OCI-LY7 (cell line): Measurements from ENCODE around the gene OTUB1. TPM values are rescaled to one million over a fixed set of nuclear protein-coding genes. Genes with fewer than 3 reads are reported as not detected.

Source experiments
- BruUV-seq: library from RNA; stranded (reverse); fragments of 400-500 nt; replicated peaks from 2 replicates; lab custom pipeline; 2021; lab: Mats Ljungman, UMichigan
- CTCF ChIA-PET: fragments of 300-600 bp; sonication (Branson Sonifier 250); formaldehyde crosslinking; loops from one replicate; lab custom pipeline; 2022; ENCODE audit warnings: antibody characterized with exemption; ENCODE audit not compliant: unreplicated experiment; lab: Charles Lee
- POLR2A ChIA-PET: fragments of 300-600 bp; sonication (Branson Sonifier 250); formaldehyde crosslinking; loops from one replicate; lab custom pipeline; 2022; ENCODE audit warnings: antibody characterized with exemption; lab: Charles Lee
- DNase-seq: peaks from one replicate; pipeline ENCODE4 v3.0.0-alpha.2; 2015; ENCODE audit warnings: low spot score
- H2AFZ ChIP-seq: fragments of 200-600 bp; sonication (generic), shearing (Covaris generic); 2 replicates; pipeline ENCODE4 v1.6.1; 2014; ENCODE audit warnings: mild to moderate bottlenecking, antibody characterized with exemption, low read length, moderate library complexity
- H3K27ac ChIP-seq: fragments of 200-600 bp; sonication (generic); 2 replicates; pipeline ENCODE4 v1.5.1; 2014; ENCODE audit warnings: mixed run types, low read depth, mild to moderate bottlenecking, moderate library complexity, low read length, inconsistent platforms; ENCODE audit not compliant: poor library complexity, severe bottlenecking
- H3K36me3 ChIP-seq: fragments of 200-600 bp; sonication (generic); 2 replicates; pipeline ENCODE4 v1.6.1; 2014; ENCODE audit warnings: mild to moderate bottlenecking, antibody characterized with exemption, low read length, moderate library complexity, mixed read lengths; ENCODE audit not compliant: insufficient read depth
- H3K4me1 ChIP-seq: fragments of 200-600 bp; sonication (generic); 2 replicates; pipeline ENCODE4 v1.5.1; 2014; ENCODE audit warnings: mild to moderate bottlenecking, low read length; ENCODE audit not compliant: insufficient read depth, poor library complexity, severe bottlenecking
- H3K4me2 ChIP-seq: fragments of 200-600 bp; sonication (generic); 2 replicates; pipeline ENCODE4 v1.6.1; 2014; ENCODE audit warnings: mild to moderate bottlenecking, low read length
- H3K4me3 ChIP-seq: fragments of 200-600 bp; sonication (generic); 2 replicates; pipeline ENCODE4 v1.5.1; 2014; ENCODE audit warnings: mild to moderate bottlenecking, low read depth, low read length; ENCODE audit not compliant: poor library complexity, severe bottlenecking
- H3K79me2 ChIP-seq: fragments of 200-600 bp; sonication (generic); 2 replicates; pipeline ENCODE4 v1.6.1; 2016; ENCODE audit warnings: low read depth, mild to moderate bottlenecking, low read length, moderate library complexity, mixed read lengths; ENCODE audit not compliant: insufficient read depth
- H3K9me2 ChIP-seq: fragments of 200-600 bp; sonication (generic); 2 replicates; pipeline ENCODE4 v1.6.1; 2016; ENCODE audit warnings: mild to moderate bottlenecking, low read length, mixed read lengths; ENCODE audit not compliant: insufficient read depth
- H3K9me3 ChIP-seq: fragments of 200-600 bp; sonication (generic); 2 replicates; pipeline ENCODE4 v1.6.1; 2014; ENCODE audit warnings: mild to moderate bottlenecking, mixed run types, low read length, mixed read lengths
- H4K20me1 ChIP-seq: fragments of 200-600 bp; sonication (generic); 2 replicates; pipeline ENCODE4 v1.6.1; 2014; ENCODE audit warnings: mild to moderate bottlenecking, antibody characterized with exemption, low read length, moderate library complexity, mixed read lengths; ENCODE audit not compliant: insufficient read depth
- CTCF ChIP-seq: fragments of 200-600 bp; sonication (generic); conservative IDR thresholded peaks from 2 replicates; pipeline ENCODE4 v1.5.1; 2014; ENCODE audit warnings: mild to moderate bottlenecking, antibody characterized with exemption, low read length, moderate library complexity, mixed read lengths
- EZH2phosphoT487 ChIP-seq: fragments of 200-600 bp; sonication (generic); IDR thresholded peaks from 2 replicates; pipeline ENCODE4 v1.6.1; 2018; ENCODE audit warnings: low read depth, borderline replicate concordance, mild to moderate bottlenecking, mixed run types, antibody characterized with exemption, low read length, moderate library complexity, mixed read lengths
- intact Hi-C: fragments of 100-400 bp; cut with micrococcal nuclease; formaldehyde crosslinking; loops from one replicate; pipeline ENCODE4 v1.10.0; 2022; ENCODE audit not compliant: unreplicated experiment
- total RNA-seq, 2 experiments: library from RNA; depleted of rRNA in 1 of 2; stranded (reverse); fragments of >200 nt in 1 of 2; shearing (Covaris generic) in 1 of 2; gene quantifications; 2 replicates each; pipeline ENCODE4 v1.2.3, GENCODE V29; 2014 to 2022

Gene OTUB1
- total RNA-seq, 2 experiments from 2014 or later, result 72.4 to 88.1 TPM

- H2AFZ ChIP-seq, result no peak overlapping the region
- 0 out of 2 replicates have a peak, but pooled peaks cover 5% of the 10 kb centered on the region for H4K20me1 ChIP-seq
- intact Hi-C loops, result no loop called here
- CTCF ChIA-PET, result no interaction called here
- no peak for TF ChIP-seq CTCF
- TF ChIP-seq EZH2phosphoT487, result no peak
- H3K36me3 ChIP-seq, result peaks cover 17% of the 10 kb centered on the region
- H3K4me2 ChIP-seq, result peak overlapping the region; percentile 99
- peaks cover 24% of the 10 kb centered on the region for H3K4me1 ChIP-seq
- no peaks in the 10 kb centered on the region for H3K9me3 ChIP-seq
- H3K9me2 ChIP-seq, result no peaks in the 10 kb centered on the region
- peak; percentile 43 for DNase-seq
- BruUV-seq, result TSS peak; percentile 63
- peak overlapping the region; percentile 42 for H3K27ac ChIP-seq
- H3K4me3 ChIP-seq, result peak overlapping the region; percentile 98
- H3K79me2 ChIP-seq, result peaks cover 19% of the 10 kb centered on the region
- POLR2A ChIA-PET, result no interaction called here
These were observed 45.5 kb upstream of the OTUB1 start for GRCh38 chr11:63940786-63941185.

DNA sequence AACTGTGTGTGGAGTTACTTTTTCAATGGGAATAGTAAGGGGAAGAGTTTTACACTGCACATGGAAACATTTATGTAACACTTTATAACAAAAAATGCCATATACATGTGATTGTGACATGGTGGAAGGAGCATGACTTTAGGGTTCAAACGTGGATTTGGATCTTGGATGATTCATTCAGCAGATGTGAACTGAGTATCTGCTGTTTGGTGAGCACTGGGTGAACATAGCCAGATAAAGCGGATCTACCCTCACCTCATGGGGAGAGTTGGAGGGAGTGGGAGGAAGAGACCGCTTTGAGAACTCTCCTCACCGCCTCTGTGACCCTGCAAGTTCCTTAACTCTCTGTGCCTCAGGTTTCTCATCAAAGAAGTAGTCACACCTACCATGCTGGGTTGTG, 44.3 kb upstream of the OTUB1 start:
- H2AFZ ChIP-seq, result no peak overlapping the region
- H3K4me3 ChIP-seq, result no peak overlapping the region
- H3K4me2 ChIP-seq, result no peak overlapping the region
- TF ChIP-seq EZH2phosphoT487 (no peak), CTCF (no peak)
- H3K36me3 ChIP-seq, result peaks cover 27% of the 10 kb centered on the region
- CTCF ChIA-PET, result interaction anchor here (0.6 kb wide), 1 partner anchor 91 kb away, joined by 6 read pairs; no protein-coding TSS in a partner anchor
- H3K79me2 ChIP-seq, result peaks cover 19% of the 10 kb centered on the region
- no TSS peak for BruUV-seq
- H3K4me1 ChIP-seq, result peaks cover 24% of the 10 kb centered on the region
- H4K20me1 ChIP-seq, result 0 out of 2 replicates have a peak, but pooled peaks cover 5% of the 10 kb centered on the region
- no peak overlapping the region for H3K27ac ChIP-seq
- intact Hi-C loops, result no loop called here
- no peaks in the 10 kb centered on the region for H3K9me2 ChIP-seq
- no peaks in the 10 kb centered on the region for H3K9me3 ChIP-seq
- DNase-seq, result no peak
- POLR2A ChIA-PET, result no interaction called here

DNA sequence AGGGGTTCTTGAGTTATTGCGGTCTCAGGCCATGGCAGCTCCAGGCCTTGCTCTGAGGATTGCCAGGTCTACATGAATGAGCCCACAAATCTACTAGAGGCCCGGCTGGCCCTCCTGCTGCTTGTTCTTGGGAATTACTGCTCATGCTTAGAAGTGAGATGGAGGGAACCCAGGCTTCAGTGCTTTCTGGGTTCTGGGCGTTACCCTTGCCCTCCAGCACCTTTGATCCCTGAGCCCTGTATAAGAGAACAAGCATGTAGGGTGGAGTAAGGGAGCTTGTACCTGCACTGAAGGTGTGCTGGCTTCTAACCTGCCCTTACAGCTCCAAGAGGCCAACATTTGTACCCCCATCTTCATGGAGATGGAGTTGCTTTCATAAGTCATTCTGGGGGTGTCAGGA, 43.4 kb upstream of the OTUB1 start:
- no peak overlapping the region for H3K27ac ChIP-seq
- peaks cover 19% of the 10 kb centered on the region for H3K4me1 ChIP-seq
- H3K4me2 ChIP-seq, result no peak overlapping the region
- POLR2A ChIA-PET, result interaction anchor here (0.6 kb wide), 1 partner anchor 52 kb away, joined by 3 read pairs; no protein-coding TSS in a partner anchor
- H3K9me2 ChIP-seq, result no peaks in the 10 kb centered on the region
- peaks cover 34% of the 10 kb centered on the region for H3K36me3 ChIP-seq
- no peaks in the 10 kb centered on the region for H3K9me3 ChIP-seq
- H2AFZ ChIP-seq, result no peak overlapping the region
- DNase-seq, result no peak
- CTCF ChIA-PET, result no interaction called here
- no TSS peak for BruUV-seq
- H3K79me2 ChIP-seq, result peaks cover 19% of the 10 kb centered on the region
- intact Hi-C loops, result no loop called here
- TF ChIP-seq EZH2phosphoT487 (no peak), CTCF (no peak)
- 0 out of 2 replicates have a peak, but pooled peaks cover 5% of the 10 kb centered on the region for H4K20me1 ChIP-seq
- H3K4me3 ChIP-seq, result no peak overlapping the region
